LHCN-M2 (cell line): ENCODE measurements around the gene SEMA3G. TPM values are rescaled to one million over a fixed set of nuclear protein-coding genes. Genes with fewer than 3 reads are reported as not detected.

Experiments
- DNase-seq: peaks from one replicate; pipeline ENCODE4 v3.0.0-alpha.2; 2012; ENCODE audit warnings: low read depth
- total RNA-seq: library from RNA; depleted of rRNA; stranded (reverse); fragments of >200 nt; gene quantifications from 2 replicates; pipeline ENCODE4 v1.2.3, GENCODE V29; 2014; rRNA removed

The SEMA3G gene
- total RNA-seq, 1 experiment from 2014 or later = not detected

DNA sequence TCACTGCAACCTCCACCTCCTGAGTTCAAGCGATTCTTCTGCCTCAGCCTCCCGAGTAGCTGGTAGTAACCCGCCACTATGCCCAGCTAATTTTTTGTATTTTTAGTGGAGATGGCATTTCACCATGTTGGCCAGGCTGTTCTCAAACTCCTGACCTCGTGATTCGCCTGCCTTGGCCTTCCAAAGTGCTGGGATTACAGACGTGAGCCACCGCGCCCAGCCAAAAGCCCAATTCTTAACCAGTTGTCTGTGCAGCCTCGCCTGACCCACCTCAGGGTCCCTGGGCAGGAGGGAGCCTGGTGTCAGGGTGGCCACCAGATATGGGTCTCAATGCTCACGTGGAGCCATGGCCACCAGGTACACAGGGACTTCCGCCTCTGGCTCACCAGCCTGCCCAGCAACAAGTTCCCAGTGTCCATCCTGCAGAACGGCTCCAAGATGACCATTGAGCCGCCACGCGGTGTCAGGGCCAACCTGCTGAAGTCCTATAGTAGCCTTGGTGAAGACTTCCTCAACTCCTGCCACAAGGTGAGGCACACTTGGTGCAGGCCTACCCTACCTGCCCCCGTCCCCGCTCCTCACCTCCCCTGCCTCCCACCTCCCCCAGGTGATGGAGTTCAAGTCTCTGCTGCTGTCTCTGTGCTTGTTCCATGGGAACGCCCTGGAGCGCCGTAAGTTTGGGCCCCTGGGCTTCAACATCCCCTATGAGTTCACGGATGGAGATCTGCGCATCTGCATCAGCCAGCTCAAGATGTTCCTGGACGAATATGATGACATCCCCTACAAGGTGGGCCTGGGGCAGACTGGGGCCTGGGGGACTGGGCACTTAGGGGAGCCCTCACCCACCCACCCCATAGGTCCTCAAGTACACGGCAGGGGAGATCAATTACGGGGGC is 48.6 kb downstream of the SEMA3G start:
- DNase-seq = no peak

DNA sequence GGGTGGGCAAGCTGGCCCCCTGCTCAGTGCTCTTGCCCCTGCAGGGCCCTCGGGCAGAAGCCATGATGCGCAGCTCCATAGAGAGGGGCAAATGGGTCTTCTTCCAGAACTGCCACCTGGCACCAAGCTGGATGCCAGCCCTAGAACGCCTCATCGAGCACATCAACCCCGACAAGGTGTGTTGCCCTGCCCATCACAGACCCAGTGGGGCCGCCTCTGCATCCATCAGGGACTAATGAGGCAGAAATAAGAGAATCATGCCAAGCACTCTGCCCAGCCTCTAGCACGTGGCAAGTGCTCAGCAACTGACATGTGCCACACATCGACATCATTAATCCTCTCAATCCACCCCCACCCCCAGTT is 49.4 kb downstream of the SEMA3G start:
- no peak for DNase-seq

DNA sequence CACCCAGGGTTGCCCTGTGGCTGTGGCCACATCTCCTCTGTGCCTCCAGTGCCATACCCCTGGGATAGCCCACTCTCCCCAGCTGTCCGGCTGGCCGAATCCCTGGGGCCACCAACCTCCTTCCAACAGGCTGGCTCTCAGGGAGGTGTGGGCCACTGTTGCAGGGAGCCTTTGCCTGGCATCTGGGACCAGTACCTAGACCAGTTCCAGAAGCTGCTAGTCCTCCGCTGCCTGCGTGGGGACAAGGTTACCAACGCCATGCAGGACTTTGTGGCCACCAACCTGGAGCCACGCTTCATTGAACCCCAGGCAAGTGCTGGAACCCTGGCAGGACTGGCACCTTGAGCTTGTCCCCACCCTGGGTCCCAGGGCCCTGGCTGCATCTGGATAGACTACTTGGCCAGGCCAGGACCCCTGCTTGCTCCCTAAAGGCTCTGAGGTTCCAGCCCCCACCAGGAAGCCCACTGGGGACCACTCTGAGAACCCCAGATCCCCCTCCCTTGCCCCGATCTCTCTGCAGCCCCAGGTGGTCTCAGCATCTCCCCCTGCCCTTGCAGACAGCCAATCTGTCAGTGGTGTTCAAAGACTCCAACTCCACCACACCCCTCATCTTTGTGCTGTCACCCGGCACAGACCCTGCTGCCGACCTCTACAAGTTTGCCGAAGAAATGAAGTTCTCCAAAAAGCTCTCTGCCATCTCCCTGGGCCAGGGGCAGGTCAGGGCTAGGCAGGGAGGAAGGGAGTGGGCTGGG is 50.0 kb downstream of the SEMA3G start:
- DNase-seq = no peak

DNA sequence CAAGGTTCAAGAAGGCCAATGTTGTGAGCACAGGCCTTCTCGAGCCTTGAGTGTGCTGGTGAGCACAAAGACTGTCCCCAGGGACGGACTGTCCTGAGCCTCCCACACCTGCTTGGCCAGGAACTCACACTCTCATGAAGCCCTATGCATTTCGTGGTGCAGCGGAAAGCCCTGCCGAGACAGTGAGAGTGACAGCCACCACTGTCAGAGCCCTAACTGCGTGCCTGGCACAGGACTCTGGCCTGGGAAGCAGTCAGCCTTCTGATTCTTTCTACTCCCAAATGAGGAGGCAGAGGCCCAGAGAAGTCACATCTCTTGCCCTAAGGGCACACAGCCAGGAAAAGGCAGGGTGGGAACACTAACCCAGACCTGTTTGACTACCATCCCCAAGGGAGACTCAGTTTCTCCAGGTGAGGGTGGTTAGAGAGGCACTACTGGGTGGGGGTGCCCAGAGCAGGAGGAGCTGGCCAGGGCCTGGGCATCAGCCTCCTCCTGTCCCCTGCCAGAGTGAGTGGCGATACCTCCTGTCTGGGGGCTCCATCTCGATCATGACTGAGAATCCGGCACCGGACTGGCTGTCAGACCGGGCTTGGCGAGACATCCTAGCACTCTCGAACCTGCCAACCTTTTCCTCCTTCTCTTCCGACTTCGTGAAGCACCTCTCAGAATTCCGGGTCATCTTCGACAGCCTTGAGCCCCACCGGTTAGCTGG is 50.8 kb downstream of the SEMA3G start:
- DNase-seq = no peak

DNA sequence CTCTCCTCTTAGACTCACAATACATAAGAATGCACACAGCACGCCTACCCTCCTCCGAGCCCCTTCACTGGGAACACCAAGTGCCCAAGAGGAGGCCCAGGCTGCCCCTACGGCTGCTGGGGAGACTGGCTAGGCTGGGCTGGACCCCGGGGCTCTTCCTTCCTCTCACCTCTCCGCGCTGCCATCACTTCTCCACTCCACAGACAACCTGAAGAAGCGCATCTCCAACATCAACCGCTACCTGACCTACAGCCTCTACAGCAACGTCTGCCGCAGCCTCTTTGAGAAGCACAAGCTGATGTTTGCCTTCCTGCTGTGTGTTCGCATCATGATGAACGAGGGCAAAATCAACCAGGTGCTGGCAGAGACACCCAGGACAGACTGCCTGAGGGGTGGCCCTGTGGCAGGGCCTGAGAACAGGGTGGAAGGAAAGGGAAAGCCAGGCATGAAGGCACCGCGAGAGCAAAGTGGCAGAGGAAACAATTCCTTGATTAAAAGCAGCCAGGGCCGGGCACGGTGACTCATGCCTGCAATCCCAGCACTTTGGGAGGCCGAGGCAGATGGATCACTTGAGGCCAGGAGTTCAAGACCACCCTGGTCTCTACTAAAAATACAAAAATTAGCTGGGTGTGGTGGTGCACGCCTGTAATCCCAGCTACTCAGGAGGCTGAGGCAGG is 51.6 kb downstream of the SEMA3G start:
- no peak for DNase-seq

DNA sequence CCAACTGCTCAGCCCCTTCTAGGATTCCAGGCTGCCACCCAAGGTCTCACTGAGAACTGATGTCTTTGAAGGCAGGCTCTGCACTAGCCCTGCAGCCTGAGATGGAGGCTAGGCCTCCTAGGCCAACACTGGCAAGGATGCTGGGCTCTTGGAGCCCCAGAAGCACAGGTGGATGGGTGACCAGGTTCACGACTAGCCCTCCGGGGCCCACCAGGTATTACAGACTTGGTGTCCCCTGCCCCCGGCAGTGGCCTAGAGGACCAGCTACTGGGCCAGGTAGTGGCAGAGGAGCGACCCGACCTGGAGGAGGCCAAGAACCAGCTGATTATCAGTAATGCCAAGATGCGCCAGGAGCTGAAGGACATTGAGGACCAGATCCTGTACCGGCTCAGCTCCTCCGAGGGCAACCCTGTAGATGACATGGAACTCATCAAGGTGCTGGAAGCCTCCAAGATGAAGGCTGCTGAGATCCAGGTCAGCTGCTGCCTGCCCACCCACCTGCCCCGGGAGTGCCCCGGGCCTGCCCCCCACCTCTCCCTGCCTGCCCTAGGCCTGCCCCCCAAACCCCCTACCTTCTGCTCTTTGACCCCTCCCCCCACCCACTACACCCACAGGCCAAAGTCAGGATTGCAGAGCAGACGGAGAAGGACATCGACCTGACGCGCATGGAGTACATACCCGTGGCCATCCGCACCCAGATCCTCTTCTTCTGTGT is 52.5 kb downstream of the SEMA3G start:
- DNase-seq = no peak

DNA sequence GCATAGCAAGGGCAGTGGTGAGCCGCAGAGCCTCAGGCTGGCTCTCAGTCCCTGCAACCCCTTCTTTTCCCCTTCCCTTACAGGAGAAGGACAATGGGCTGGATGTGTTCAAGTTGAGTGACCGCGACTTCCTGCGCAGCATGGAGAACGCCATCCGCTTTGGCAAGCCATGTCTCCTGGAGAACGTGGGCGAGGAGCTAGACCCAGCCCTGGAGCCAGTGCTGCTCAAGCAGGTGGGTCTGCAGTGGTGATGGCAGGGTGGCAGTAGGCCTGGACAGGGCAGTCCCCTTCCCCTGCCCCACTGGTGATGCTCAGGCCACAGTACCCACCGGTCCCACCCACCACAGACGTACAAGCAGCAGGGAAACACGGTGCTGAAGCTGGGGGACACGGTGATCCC is 53.8 kb downstream of the SEMA3G start:
- DNase-seq = no peak

DNA sequence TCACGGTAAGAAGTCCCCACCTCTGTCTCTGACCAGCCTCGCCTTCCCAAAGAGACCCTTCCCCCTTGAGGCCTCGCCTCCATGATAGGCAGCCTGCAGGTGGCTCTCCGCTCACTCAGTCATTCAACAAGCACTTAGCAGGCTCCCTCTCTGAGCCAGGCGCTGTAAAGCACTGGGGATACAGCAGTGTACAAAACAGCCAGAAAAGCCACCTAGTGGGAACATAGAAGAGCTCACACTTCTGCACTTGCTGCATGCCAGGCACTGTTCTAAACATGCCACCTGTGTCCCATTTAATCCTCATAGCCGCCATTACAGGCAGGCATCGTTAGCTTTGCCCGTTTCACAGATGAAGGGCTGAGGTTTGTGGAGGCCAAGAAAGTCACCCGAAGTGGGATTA is 56.0 kb downstream of the SEMA3G start:
- DNase-seq = no peak

DNA sequence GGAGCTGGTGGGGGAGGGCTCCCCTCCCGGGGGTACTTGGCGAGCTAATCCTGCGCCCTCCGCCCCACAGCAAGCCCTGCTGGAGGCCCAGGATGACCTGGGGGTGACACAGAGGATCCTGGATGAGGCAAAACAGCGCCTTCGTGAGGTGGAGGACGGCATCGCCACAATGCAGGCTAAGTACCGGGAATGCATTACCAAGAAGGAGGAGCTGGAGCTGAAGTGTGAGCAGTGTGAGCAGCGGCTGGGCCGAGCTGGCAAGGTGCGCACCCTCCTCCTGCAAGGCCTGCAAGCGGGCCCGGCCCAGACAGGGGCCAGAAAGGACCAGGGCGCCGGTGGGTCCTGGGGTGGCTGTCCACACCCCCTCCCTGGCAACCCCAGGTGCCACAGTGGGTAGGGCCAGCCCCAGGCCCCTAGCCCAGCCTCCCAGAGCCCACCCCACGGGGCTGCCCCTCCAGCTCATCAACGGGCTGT is 56.5 kb downstream of the SEMA3G start:
- no peak for DNase-seq

DNA sequence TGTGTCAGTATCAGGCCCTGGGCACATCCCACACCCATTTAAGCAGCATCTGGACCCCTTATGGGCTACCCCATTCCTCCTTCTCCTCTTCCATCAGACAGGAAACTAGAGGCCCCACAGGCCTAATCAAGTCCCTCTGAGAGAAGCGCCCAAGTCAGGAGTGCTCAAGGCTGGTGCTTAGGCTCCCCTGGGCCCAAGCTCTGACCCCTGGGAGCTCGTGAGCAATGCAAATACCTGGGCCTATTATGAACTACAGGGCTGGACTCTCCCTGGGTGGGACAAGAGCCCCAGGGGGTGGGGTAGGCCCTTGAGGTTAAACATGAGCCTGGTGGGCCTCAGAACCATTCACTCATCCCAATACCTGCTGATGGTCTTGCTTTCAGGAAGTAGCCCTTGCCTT is 57.4 kb downstream of the SEMA3G start:
- DNase-seq = no peak

DNA sequence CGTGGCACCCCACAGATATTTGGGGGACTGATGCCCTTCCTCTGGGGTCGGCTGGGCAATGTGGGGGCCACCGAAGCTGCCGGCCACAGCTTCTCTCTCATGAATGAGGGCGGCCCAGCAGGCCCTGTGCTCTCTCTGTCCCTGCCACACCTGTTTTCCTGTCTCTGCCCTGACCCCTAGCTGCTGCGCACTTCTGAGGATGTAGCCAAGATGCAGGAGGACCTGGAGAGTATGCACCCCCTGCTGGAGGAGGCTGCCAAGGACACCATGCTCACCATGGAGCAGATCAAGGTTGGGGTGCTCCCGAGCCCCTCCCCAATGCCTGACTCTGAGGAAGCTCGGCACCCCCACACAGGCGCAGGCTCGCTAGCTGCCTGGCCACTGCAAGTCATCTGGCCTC is 59.7 kb downstream of the SEMA3G start:
- peak; percentile 49 for DNase-seq

DNA sequence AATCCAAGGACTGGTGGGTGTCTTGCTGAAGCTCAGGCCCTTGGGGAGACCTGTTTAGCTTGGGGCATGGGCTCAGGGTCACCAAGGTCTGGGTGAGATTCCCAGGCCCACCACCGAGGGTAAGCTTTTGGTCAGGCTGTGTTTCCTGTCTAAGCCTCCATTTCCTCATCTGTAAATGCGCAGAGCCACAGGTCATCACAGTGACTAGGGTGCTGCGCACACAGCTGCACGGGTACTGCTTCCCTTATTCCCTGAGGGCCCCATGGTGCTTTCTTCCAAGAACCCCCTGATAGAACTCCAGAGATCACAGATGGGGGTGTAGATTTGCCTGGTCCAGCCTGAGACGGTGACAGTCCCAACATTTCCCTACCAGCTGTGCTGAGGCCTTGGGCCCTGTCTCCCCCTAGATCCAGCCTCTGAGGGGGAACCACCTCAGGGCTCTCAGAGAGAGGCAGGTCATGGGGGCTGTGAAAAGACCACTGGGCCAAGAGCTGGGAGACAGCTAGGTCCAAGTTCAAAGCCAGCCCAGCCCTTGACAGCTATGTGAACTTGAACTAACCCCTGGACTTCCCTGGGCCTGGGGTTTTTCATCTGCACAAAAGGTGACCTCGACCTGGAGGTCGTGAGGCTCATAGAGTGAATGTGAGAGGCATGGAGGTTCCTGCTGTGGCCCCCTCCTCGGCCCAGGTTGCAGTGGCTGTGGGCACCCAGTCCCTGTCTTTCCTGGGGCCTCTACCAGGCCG is 60.7 kb downstream of the SEMA3G start:
- DNase-seq = no peak

DNA sequence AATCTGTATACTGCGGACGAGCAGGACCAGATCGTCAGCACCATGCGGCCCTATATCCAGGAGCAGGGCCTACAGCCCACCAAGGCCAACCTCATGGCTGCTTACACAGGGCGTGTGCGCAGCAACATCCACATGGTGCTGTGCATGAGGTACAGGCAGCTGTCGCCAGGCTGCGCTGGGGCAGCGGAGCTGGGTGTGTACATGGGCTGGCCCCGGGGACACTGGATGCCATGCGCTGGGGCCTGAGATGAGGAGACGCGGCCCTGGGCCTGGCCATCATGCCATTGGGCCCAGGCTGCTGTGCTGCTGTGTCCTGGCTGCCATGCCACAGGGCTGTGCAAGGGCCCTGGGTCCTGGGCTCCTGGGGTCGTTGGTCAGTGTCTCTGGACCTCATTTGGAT is 61.5 kb downstream of the SEMA3G start:
- DNase-seq = no peak

Other genes starting within 250 kb of the SEMA3G start
- gene ALAS1, start 246.9 kb downstream of the SEMA3G start, total RNA-seq = 44.2 and 57.9 TPM in 2 replicates
- under 0.01 TPM in 1 of 2 replicates, not detected in the other for gene TLR9, start 219.5 kb downstream of the SEMA3G start, total RNA-seq
- gene TWF2, start 205.9 kb downstream of the SEMA3G start, total RNA-seq = 136 and 145 TPM in 2 replicates
- gene PPM1M, start 199.3 kb downstream of the SEMA3G start, total RNA-seq = 16.0 and 22.3 TPM in 2 replicates
- gene WDR82, start 166.5 kb downstream of the SEMA3G start, total RNA-seq = 44.5 and 58.0 TPM in 2 replicates
- gene GLYCTK, start 157.3 kb downstream of the SEMA3G start, total RNA-seq = 13.0 and 20.4 TPM in 2 replicates
- 0.71 and 2.1 TPM in 2 replicates for gene DNAH1, start 128.8 kb downstream of the SEMA3G start, total RNA-seq
- 79.2 and 99.6 TPM in 2 replicates for gene BAP1, start 35.1 kb downstream of the SEMA3G start, total RNA-seq
- gene PHF7, start 34.4 kb downstream of the SEMA3G start, total RNA-seq = 3.5 and 6.9 TPM in 2 replicates
- gene TNNC1, start 8.9 kb upstream of the SEMA3G start, total RNA-seq = 1.5 and 8.2 TPM in 2 replicates
- 45.7 and 48.7 TPM in 2 replicates for gene NISCH, start 10.5 kb upstream of the SEMA3G start, total RNA-seq
- gene STAB1, start 50.2 kb upstream of the SEMA3G start, total RNA-seq = under 0.01 TPM in 1 of 2 replicates, not detected in the other
- 118 and 133 TPM in 2 replicates for gene NT5DC2, start 88.8 kb upstream of the SEMA3G start, total RNA-seq
- gene UQCC5, start 91.5 kb upstream of the SEMA3G start, total RNA-seq = 1.1 and 1.7 TPM in 2 replicates
- 58.0 and 65.4 TPM in 2 replicates for gene PBRM1, start 240.8 kb upstream of the SEMA3G start, total RNA-seq
- gene GNL3, start 240.9 kb upstream of the SEMA3G start, total RNA-seq = 119 and 148 TPM in 2 replicates